Medulla oblongata (tissue), 1 donor: Measurements from ENCODE around the gene SERPINA5.
A peak's percentile ranks its signal among the peaks of the same experiment; 100 is the strongest.

Source experiments
- DNase-seq: peaks from one replicate; pipeline ENCODE4 v3.0.0-alpha.2; 2015; ENCODE audit errors: extremely low spot score

The SERPINA5 gene

DNA sequence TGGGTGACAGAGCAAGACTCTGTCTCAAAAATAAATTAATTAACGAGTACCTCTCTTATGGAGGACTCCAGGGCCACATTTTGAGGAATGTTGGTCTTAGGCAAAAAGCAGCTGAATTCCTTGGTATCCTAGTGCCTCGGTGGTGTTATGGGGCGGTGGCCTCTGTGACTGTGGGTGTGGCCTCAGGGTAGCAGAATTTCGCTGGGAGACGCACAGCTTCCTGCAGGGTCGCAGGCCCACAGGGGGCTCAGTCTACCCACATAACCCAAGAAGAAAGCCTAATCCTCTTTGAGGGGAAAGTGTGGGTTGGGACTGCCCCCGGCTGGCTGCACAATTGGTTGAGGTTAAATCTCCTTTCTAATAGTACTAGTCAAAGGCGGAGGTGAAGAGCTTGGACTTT, 31.2 kb upstream of the SERPINA5 start:
- no peak for DNase-seq

DNA sequence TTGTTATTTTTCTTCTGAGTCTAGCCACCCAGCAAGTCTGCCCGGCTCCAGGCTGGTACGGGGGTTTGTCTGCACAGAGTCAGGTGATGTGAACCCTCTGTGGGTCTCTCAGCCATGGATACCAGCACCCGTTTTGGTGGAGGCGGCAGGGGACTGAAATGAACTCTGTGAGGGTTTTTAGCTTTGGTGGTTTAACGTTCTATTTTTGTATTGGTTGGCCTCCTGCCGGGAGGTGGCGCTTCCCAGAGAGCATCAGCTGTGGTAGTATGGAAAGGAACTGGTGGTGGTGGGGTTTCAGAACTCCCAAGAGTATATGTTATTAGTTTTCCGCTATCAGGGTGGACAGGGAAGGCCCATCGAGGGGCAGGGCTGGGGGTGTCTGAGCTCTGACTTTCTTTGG, 25.2 kb upstream of the SERPINA5 start:
- no peak for DNase-seq

DNA sequence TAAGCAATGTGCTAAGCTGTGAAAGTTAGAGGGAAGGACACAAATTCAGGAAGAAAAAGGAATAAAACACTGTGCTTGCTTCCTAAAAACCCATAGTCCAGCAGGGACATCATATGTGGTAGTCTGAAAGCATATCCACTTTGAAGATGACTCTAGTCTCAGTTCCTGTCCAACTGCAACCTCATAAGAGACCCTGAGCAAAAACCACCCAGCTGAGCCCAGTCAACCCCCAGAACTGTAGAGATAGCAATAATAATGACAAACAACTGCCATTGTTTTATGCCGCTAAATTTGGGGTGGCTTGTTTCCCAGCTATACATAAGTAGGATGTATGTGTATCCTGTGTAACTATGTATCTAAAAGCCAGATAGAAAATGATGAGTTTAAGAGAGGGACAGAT, 23.9 kb upstream of the SERPINA5 start:
- DNase-seq, result no peak

DNA sequence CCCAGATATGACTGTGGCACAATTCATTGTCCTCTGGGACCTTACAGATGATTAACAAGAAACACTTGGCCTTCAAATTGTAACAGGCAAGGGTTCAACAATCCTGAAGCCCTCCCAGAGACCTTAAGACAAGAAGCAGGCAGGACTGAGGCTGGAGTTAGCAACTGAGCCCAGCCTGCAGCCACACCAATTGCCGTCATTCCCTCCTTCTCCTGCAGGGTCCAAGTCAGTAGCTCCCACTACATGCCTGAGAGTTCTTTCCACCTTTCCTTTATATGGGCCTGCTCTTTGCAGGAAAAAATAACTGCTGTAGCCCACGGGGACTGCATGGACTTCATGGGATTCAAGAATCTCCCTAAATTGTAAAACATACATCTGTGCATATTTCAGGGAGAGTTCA, 22.4 kb upstream of the SERPINA5 start:
- DNase-seq, result no peak

DNA sequence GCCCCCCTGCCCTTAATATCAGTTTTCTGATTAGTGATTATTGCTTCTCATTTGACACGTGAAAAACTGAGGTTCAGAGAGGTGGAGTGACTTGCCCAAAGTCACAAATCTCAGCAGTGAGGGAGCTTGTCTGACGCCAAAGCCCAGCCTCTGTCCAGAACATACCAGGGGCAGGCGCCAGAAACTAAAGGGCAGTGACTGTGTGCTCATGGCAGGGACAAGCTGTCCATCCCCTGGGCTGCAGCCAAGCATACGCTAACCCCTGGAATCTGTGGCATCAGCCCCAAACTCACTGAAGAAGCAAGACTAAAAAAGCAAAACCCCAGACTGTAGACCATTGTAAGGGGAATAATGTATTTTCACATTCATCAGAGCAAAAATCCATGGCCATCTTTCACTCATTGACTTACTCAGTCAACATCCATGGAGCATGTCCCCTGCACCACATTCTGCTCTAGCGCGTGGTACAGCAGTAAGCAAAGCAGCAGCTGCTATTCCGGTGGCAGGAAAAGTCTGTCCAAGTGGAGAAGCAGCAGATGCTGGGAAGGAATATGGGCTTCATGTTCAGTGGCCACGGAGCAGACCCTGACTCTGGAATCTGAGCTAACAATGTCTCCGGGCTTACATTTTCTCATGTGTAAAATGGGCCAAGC, 21.5 kb upstream of the SERPINA5 start:
- DNase-seq, result no peak

DNA sequence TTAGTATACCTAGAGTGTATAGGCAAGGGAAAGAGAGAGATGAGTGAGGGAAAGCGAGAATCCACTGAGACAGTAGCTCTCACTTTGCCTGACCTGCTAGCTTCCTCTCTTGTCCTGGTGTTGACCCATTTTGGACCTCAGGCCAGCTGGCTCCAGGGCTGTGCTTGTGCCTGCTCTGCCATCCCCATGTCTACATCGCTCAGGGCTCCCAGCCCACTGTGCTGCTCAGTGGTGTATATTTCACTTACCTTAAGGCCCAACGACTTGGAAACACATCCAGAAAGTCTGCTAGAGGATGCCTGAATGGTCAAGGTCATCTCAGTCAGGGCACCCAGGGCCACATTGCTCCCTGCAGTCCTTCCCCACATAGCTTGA, 20.9 kb upstream of the SERPINA5 start:
- no peak for DNase-seq

DNA sequence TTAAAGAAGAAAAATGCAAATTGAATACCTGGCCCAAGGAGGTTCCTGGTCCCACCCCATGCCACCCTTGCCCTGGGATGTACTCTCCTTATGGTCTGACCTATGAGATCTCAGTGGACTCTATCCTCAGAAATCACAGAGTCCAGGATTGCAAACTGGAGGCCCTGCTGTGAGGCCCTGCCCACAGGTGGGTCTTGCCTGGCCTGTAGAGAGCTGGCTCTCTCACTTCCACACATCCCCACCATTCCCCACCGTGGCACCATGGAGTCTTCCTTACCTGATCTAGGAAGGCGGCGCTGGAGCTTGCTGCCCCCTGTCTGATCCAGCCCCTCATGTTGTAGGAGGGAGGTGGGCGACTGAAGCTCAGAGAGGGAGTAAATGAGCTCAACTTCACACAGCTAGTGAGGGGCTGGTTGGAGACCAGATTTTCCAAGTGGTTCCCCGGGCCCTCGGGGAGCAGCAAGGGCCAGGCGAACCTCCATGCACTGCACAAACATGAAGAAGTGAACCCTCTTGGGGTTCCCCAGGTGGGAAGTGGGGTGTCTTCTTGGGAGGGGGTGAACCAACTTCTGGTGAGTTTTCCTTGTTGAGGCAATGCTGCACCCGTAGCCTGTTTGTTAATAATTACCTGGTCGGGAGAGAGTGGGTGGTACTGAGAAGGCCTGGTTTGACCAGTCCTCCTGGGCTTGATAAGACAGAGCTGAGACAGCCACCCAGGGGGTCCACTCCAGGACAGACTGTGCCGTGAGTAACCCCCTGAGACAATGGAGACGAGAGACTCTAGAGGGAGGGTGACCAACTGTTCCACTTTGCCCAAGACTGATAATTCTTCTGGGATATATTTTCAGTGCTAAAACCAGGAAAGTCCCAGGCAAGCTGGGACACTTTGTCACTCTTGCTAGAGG, 20.2 kb upstream of the SERPINA5 start, which contains the start of gene SERPINA4:
Gene SERPINA4, plus strand, starts transcription at position 692 of the 905 bp plus-strand sequence. CDS start 2,041 bp downstream, outside the sequence.
- no peak for DNase-seq

DNA sequence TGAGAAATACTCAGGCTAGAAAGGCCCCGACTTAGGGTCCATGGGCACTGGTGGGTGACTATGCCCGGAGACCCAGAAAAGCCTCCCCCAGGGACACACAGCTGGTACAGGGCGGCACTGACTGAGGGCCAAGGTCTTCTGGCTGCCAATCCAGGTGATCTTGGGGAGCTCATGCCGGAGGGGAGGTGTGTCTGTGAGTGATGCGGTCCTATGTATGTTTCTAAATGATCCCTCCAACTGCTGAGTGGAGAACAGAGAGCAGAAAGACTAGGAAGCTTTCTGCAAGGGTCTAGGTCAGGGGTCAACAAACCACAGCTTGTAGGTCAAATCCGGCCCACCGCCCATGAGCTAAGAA, 19.6 kb upstream of the SERPINA5 start:
- DNase-seq, result no peak

DNA sequence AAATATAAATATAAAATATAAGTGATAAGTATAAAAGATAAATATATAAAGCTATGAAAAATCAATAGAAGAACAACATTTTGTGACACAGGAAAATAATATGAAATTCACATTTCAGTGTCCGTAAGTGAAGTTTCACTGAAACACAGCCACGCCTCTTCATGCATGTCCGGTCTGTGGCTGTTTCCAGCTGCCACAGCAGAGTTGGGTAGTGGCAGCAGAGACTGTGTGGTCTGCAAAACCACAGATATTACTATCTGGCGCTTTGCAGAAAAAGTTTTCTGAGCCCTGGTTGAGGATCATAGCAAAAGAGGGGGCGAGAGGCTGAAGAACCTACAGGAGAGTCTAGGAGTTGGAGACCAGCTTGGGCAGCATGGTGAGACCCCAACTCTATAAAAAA, 19.2 kb upstream of the SERPINA5 start:
- no peak for DNase-seq

DNA sequence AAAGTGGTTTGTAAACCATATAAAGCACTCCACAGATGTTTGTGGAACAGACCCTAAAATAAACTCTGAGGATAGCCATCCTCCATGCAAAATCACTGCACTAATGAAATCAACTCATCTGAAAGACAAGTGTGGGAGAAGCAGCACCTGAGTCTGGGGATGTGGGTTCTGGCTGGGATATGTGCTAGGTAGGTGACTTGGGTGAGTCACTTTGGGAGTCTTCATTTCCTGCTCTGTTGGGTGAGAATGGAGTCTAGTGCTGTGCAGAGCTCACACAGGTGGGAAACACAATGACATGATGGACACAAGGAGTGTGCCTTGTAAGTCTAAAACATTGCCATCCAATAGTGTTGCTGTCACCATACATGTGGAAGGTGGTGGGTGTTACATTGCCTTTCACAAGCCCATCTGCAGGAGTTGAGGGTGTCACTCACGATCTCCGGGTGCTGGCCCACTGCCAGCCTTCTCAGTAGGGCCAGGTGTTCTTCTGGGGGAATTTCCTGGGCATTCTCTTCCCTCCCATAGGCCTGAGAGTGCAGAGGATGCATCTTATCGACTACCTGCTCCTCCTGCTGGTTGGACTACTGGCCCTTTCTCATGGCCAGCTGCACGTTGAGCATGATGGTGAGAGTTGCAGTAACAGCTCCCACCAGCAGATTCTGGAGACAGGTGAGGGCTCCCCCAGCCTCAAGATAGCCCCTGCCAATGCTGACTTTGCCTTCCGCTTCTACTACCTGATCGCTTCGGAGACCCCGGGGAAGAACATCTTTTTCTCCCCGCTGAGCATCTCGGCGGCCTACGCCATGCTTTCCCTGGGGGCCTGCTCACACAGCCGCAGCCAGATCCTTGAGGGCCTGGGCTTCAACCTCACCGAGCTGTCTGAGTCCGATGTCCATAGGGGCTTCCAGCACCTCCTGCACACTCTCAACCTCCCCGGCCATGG, 18.0 kb upstream of the SERPINA5 start:
- no peak for DNase-seq

DNA sequence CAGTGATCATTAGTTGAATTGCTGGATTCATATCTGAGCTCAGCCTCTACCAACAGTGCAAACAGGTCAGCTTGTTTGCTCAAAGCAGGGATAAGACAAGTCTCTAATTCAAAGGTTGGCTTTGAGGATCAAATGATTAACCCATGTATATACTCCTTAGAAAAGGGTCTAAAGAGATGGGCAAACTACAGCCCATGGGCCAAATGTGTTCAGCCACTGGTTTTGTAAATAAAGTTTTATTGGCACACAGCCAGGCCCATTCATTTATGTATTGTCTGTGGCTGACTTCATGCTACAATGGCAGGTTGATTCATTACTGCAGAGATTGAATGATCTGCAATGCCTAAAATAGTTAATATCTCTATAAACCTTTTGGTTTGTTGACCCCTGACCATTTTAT, 16.8 kb upstream of the SERPINA5 start:
- no peak for DNase-seq

DNA sequence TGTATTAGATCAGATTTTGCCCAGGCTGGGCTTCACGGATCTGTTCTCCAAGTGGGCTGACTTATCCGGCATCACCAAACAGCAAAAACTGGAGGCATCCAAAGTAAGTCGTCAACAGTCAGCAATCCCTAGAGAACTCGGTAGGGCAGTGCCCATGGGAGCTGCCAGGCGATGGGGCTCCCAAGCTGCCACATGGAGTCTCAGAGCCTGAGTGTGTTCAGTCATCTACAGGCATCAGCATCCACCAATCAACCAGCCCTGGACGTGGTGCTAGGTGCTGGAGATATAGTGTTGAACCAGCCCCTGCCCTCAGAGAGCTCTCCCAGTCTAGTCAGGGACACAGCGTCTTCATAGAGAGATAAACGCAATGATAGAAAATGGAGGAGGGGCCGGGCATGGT, 13.0 kb upstream of the SERPINA5 start:
- no peak for DNase-seq

DNA sequence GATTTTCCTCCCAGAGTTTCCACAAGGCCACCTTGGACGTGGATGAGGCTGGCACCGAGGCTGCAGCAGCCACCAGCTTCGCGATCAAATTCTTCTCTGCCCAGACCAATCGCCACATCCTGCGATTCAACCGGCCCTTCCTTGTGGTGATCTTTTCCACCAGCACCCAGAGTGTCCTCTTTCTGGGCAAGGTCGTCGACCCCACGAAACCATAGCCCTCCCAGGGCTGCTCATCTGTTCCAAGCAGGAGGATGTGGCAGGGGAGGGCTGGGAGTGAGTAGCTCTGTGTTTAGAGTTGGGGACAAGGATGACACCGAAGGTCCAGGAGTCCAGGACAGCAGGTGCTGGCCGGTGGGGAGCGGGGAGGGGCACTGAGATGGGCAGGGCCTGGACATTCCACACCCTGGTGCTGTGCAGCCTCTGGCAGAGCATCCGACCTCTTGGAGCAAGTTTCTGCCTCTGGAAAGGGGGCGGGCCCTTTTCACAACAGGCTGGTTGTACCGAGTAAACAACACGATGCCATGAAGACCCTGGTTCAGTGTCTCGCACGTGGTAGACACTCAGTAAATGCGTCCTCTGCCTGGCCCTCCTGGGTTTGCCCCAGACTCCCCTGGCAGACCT, 11.7 kb upstream of the SERPINA5 start:
- DNase-seq, result no peak

DNA sequence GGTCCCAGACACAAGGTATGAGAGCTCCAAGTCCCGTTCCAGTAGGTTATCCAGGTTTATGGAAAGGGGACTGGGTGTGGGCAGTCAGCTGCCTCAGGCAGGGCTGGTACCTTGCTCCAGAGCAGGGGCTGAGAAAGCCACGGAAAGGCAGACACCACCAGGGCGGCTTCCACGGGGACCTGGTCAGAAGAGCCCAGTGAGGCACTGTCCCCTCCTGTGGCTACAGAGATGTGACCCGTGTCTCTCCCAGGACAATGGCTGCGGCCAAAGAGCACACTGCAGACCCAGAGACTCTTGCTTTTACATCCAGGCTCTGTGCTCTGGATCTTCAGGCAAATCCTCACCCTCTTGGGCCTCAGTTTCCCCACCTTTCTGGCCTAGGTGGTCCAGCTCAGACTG, 11.2 kb upstream of the SERPINA5 start:
- DNase-seq, result no peak

DNA sequence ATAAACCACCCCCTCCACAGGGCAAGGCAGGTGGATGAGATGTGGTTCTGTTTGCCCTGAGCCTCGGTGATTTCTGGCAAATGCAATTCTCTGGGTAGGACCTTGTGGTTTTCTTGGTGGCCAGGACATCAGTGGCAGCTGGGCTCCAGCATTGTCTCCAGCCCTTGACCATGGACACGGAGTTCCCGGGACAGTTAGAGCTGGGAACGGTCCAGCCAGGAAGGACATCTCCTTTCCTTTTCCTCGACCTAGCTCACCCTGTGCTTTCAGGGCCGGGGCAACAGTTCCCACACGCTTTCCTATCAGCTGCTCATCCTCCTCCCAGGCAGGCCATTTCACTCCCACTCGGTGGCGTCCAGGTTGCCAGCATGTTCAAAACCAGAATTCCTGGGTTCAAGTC, 10.8 kb upstream of the SERPINA5 start:
- no peak for DNase-seq

DNA sequence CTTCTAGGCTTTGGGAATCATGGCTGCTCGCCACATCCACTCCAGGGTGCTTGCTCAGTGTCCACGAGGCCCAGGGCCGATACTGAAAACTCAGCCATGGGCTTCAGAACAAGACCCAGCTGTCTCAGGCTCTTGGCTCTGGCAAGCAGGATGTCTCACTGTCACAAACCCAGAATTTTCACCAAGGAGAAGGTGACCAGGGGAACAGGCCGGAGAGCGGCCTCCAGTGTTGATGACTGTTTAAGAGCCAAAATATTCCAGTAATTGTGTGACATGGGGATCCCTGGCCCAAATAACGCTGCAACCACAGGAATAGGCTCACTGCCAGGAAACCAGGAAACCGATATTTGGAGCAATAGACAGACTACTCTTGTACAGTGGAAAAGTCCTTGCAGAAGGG, 9.8 kb upstream of the SERPINA5 start:
- DNase-seq, result peak; percentile 44

DNA sequence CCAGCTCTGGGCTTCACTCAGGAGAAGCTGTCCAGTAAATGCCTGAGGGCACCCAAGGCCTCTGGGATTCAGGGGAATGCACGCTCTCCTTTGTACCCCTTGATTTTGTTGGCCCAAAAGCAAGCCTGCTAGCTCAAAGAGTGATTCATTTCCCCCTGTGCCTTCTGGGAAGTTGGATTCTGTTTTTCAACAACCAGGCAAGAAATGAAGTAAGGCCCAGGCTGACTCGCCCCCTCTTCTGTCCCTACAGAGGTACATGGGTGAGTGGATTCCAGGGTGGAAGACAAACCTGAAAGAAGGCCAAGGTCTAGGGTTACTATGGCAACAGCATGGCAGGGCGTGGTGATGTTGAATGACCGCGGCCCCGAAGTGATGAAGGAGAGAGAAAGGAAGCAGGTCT, 9.3 kb upstream of the SERPINA5 start:
- DNase-seq, result peak; percentile 30

DNA sequence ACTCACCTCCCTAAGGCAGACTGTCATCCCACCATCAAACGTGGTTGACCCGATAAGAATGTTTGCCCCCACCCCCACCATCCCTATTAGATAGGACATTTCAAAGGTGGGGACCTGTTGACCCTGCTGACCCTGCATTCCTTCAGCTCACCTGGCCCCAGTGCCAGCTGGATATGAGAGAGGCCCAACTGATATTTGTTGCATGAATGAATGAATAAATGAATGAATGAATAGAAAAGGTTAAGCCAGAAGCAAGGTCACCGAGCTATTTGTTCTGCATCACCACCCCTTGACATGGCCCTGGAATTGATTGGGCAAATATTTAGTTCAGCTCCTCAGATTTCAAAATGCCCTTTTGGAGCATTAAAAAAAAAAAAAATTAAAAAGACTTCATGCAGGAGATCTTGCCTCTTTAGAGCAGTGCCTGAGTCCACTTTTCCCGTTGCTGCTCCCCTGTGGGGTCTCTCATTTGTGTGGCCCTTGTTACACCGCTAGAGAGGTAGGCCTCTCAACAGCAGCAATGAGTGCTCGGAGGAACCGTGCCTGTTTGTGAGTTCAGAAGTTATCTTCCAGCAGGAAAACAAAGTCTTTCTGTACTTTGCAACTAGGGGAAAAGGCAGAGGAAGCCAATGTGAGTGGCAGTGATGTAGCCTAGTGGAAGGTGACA, 8.5 kb upstream of the SERPINA5 start:
- DNase-seq, result no peak

DNA sequence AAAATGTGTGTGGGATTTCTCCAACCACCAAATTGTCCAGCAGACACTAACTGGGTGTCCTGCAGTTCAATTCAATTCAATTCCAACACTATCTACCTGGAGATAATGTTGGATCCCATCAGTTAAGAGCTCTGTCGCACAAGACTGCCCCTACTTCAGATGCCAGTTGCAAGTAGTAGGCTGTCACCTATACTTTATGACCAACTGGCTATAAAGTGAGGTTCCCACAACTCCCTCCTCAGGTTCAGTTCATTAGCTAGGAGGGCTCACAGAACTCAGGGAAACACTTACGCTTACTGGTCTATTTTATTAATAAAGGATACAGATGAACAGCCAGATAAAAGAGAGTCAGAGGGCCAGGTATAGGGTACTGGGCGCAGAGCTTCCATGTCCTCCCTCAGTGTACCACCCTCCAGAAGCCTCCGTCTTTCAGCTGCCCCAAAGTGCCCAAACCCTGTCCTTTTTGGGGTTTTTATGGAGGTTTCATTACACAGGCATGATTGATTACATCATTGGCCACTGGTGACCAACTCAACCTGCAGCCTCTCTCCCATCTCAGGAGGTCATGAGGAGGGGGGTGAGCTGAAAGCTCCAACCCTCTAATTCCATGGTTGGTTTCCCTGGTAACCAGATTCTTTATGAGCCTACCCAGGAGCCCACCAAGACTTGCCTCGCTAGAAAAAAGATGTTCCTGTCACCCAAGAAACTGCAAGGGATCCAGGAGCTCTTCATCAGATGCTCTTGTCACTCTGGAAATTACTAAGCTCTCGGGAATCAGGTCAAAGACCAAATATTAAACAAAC, 7.5 kb upstream of the SERPINA5 start:
- DNase-seq, result no peak

DNA sequence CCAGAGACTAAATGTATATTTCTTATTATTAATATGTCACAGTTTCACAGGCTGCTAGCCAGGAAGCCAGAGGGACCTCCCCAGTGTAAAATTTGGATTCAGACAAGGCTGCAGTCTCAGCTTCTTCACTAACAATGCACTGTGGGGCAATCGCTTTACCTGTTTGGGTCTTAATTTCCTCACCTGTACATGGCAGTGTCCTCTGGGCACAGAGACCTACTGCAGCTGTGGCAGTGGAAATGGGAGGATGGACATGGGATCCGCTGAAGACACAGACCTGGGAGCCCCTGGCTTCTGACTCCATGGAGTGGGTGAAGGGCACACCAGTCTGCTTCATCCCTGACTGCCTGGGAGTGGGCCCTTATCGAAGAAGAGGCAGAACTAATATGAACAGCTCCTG, 6.9 kb upstream of the SERPINA5 start:
- no peak for DNase-seq
